ENCODE measurements around the gene HOXD8. TPM values are rescaled to one million over a fixed set of nuclear protein-coding genes. Genes with fewer than 3 reads are reported as not detected.

The HOXD8 gene
- total and polyA plus RNA-seq, 4 donors: 0.34 to 1.6 (median 1.0) TPM

- 16 to 37% methylated on average over 47 of the region's 47 CpGs for WGBS, 2 donors
- DNase-seq (peak; percentile 55 to 66 (median 61)), ATAC-seq (ENCODE audit: insufficient read depth, low FRiP score) (no peak)
- Histone ChIP-seq H3K36me3 (ENCODE audit: control insufficient read depth in 4 of 4, insufficient read depth in 4 of 4, low read length in 4 of 4) (no peaks in the 10 kb centered on the region), H3K9ac (ENCODE audit: insufficient read depth in 1 of 2, low read length in 2 of 2) (no peak overlapping the region), H3K27ac (ENCODE audit: low read depth in 1 of 2, low read length in 1 of 2) (no peak overlapping the region), H3K27me3 (ENCODE audit: control insufficient read depth in 3 of 3, insufficient read depth in 3 of 3, low read length in 2 of 3) (peaks cover 34 to 91% (median 90%) of the 10 kb centered on the region in 3 donors), H3K9me3 (ENCODE audit: control insufficient read depth in 4 of 4, insufficient read depth in 3 of 4, low read length in 3 of 4) (peaks cover 0 to 18% (median 0%) of the 10 kb centered on the region in 4 donors), H3K4me3 (no peak overlapping the region), H3K4me1 (ENCODE audit: control insufficient read depth in 5 of 5, insufficient read depth in 5 of 5, low read length in 5 of 5) (peaks cover 0 to 20% (median 4%) of the 10 kb centered on the region in 5 donors)
- TF ChIP-seq CTCF (IDR thresholded peaks at IDR 0.05; ENCODE audit: control extremely low read depth, extremely low read depth): no peak
Measured at GRCh38 chr2:176174824-176175708, 45.6 kb downstream of the HOXD8 start.

GRCh38 chr2:176175709-176176607 is 46.5 kb downstream of the HOXD8 start:
- H3K9me3 ChIP-seq (ENCODE audit: control insufficient read depth in 4 of 4, insufficient read depth in 3 of 4, low read length in 3 of 4): peaks cover 0 to 18% (median 0%) of the 10 kb centered on the region in 4 donors
- 64 to 69% methylated on average over 7 of the region's 7 CpGs for WGBS, 2 donors
- H3K9ac ChIP-seq (ENCODE audit: insufficient read depth in 1 of 2, low read length in 2 of 2): no peak overlapping the region
- ATAC-seq (ENCODE audit: insufficient read depth, low FRiP score): no peak
- H3K4me3 ChIP-seq: no peak overlapping the region
- no peak for TF ChIP-seq CTCF (IDR thresholded peaks at IDR 0.05; ENCODE audit: control extremely low read depth, extremely low read depth)
- no peak for DNase-seq
- no peak overlapping the region for H3K27ac ChIP-seq (ENCODE audit: low read depth in 1 of 2, low read length in 1 of 2)
- H3K36me3 ChIP-seq (ENCODE audit: control insufficient read depth in 4 of 4, insufficient read depth in 4 of 4, low read length in 4 of 4): no peaks in the 10 kb centered on the region
- peaks cover 34 to 91% (median 89%) of the 10 kb centered on the region in 3 donors for H3K27me3 ChIP-seq (ENCODE audit: control insufficient read depth in 3 of 3, insufficient read depth in 3 of 3, low read length in 2 of 3)
- peaks cover 0 to 20% (median 4%) of the 10 kb centered on the region in 5 donors for H3K4me1 ChIP-seq (ENCODE audit: control insufficient read depth in 5 of 5, insufficient read depth in 5 of 5, low read length in 5 of 5)

- Histone ChIP-seq H3K27ac (ENCODE audit: low read depth in 1 of 2, low read length in 1 of 2) (no peak overlapping the region), H3K4me1 (ENCODE audit: control insufficient read depth in 5 of 5, insufficient read depth in 5 of 5, low read length in 5 of 5) (peaks cover 0 to 14% (median 4%) of the 10 kb centered on the region in 5 donors), H3K9me3 (ENCODE audit: control insufficient read depth in 4 of 4, insufficient read depth in 3 of 4, low read length in 3 of 4) (peaks cover 0 to 9% (median 0%) of the 10 kb centered on the region in 4 donors), H3K27me3 (ENCODE audit: control insufficient read depth in 3 of 3, insufficient read depth in 3 of 3, low read length in 2 of 3) (peaks cover 25 to 88% (median 85%) of the 10 kb centered on the region in 3 donors), H3K9ac (ENCODE audit: insufficient read depth in 1 of 2, low read length in 2 of 2) (no peak overlapping the region), H3K36me3 (ENCODE audit: control insufficient read depth in 4 of 4, insufficient read depth in 4 of 4, low read length in 4 of 4) (no peaks in the 10 kb centered on the region), H3K4me3 (no peak overlapping the region)
- no peak for TF ChIP-seq CTCF (IDR thresholded peaks at IDR 0.05; ENCODE audit: control extremely low read depth, extremely low read depth)
- DNase-seq: peak in 1 of 3 donors; percentile 46
- WGBS, 2 donors: 7 to 25% methylated on average over 12 of the region's 12 CpGs
- no peak for ATAC-seq (ENCODE audit: insufficient read depth, low FRiP score)
Measured at GRCh38 chr2:176177580-176178037, 48.1 kb downstream of the HOXD8 start.

Measured in lung (tissue), 12 donors.